Tibial nerve (tissue), 4 donors: Measurements from ENCODE around the gene RAP1GAP2. TPM values are rescaled to one million over a fixed set of nuclear protein-coding genes. Genes with fewer than 3 reads are reported as not detected.
"Not testable (repeated sequence)": the region's sequence is repeated elsewhere in the genome, so short reads cannot be mapped to it uniquely, and the experiment has no call there.

Experiments
- DNase-seq, 2 donors: peaks; one replicate each; pipeline ENCODE4 v3.0.0-alpha.2; 2019; ENCODE audit warnings: low spot score in 2 of 2
- H3K27ac ChIP-seq, 4 donors: fragments of 200-600 bp; sonication (generic) in 3 of 4; one replicate each; pipeline ENCODE4 v1.5.1; 2017 to 2019; ENCODE audit warnings: mild to moderate bottlenecking in 1 of 4
- H3K27me3 ChIP-seq, 2 donors: fragments of 200-600 bp; sonication (generic) in 1 of 2; one replicate each; pipeline versions ENCODE4 v1.5.1 to v1.6.0; 2017 to 2019
- H3K36me3 ChIP-seq, 3 donors: fragments of 200-600 bp; sonication (generic); one replicate each; pipeline ENCODE4 v1.5.1; 2018 to 2019
- H3K4me1 ChIP-seq, 4 donors: fragments of 200-600 bp; sonication (generic) in 3 of 4; one replicate each; pipeline ENCODE4 v1.5.1; 2017 to 2019
- H3K4me3 ChIP-seq, 4 donors: fragments of 200-600 bp; sonication (generic) in 3 of 4; one replicate each; pipeline ENCODE4 v1.5.1; 2017 to 2019; ENCODE audit warnings: mild to moderate bottlenecking in 1 of 4, moderate library complexity in 1 of 4
- H3K9me3 ChIP-seq, 4 donors: fragments of 200-600 bp; sonication (generic) in 3 of 4; one replicate each; pipeline ENCODE4 v1.5.1; 2017 to 2019
- CTCF ChIP-seq, 5 experiments: fragments of 200-600 bp in 3 of 5; fragments of 450-650 bp in 2 of 5; sonication (generic) in 3 of 5; IDR thresholded peaks; one replicate each; pipeline ENCODE4 v1.5.1; 2016 to 2019; ENCODE audit warnings: antibody characterized with exemption in 5 of 5, mild to moderate bottlenecking in 3 of 5, moderate library complexity in 2 of 5
- EP300 ChIP-seq, 2 donors: sonication (generic); formaldehyde crosslinking; IDR thresholded peaks; one replicate each; pipeline ENCODE4 v1.6.1; 2017; ENCODE audit warnings: antibody characterized with exemption in 2 of 2, mild to moderate bottlenecking in 1 of 2
- POLR2A ChIP-seq, 2 donors: fragments of 450-650 bp; IDR thresholded peaks; one replicate each; pipeline ENCODE4 v1.6.1; 2017; ENCODE audit warnings: antibody characterized with exemption in 2 of 2, mild to moderate bottlenecking in 2 of 2, moderate library complexity in 2 of 2
- WGBS, 2 donors: methylation state at CpG; one replicate each; pipeline ENCODE4 v1.1.5; 2018; 5-methylcytosine and 5-hydroxymethylcytosine counted together
- total RNA-seq, 4 donors: library from RNA; depleted of rRNA; stranded (reverse); fragments of >200 nt; gene quantifications; one replicate each; pipeline ENCODE4 v1.1.0, GENCODE V29; 2016

The RAP1GAP2 gene
- total RNA-seq, 4 donors from 2014 or later = 5.4 to 18.2 (median 11.9) TPM

GRCh38 chr17:2782055-2782454, 14.2 kb upstream of the RAP1GAP2 start:
- peaks cover 0 to 13% (median 0%) of the 10 kb centered on the region in 4 donors for H3K9me3 ChIP-seq
- peaks cover 0 to 7% (median under 1%) of the 10 kb centered on the region in 4 donors for H3K4me1 ChIP-seq
- WGBS, 2 donors = 22% methylated on average over 6 of the region's 6 CpGs
- no peaks in the 10 kb centered on the region for H3K36me3 ChIP-seq
- no peak for DNase-seq
- H3K4me3 ChIP-seq = no peak overlapping the region
- TF ChIP-seq CTCF (IDR thresholded peaks at IDR 0.05) (no peak), EP300 (IDR thresholded peaks at IDR 0.05) (no peak), POLR2A (IDR thresholded peaks at IDR 0.05) (no peak)
- H3K27me3 ChIP-seq = peaks cover 0 to 26% of the 10 kb centered on the region in 2 donors
- H3K27ac ChIP-seq = no peak overlapping the region

- Histone ChIP-seq H3K9me3 (peaks cover 0 to 13% (median 0%) of the 10 kb centered on the region in 4 donors), H3K27ac (no peak overlapping the region), H3K36me3 (no peaks in the 10 kb centered on the region), H3K4me1 (peaks cover 0 to 7% (median 0%) of the 10 kb centered on the region in 4 donors), H3K27me3 (peaks cover 0 to 14% of the 10 kb centered on the region in 2 donors), H3K4me3 (no peak overlapping the region)
- TF ChIP-seq POLR2A (IDR thresholded peaks at IDR 0.05) = no peak
- no peak for TF ChIP-seq EP300 (IDR thresholded peaks at IDR 0.05)
- no peak for TF ChIP-seq CTCF (IDR thresholded peaks at IDR 0.05)
- WGBS, 2 donors = 91 to 92% methylated on average over 4 of the region's 4 CpGs
- no peak for DNase-seq
Measured at GRCh38 chr17:2783310-2784030, 12.8 kb upstream of the RAP1GAP2 start.

- 87 to 88% methylated on average over 8 of the region's 8 CpGs for WGBS, 2 donors
- TF ChIP-seq CTCF (IDR thresholded peaks at IDR 0.05) = no peak
- TF ChIP-seq EP300 (IDR thresholded peaks at IDR 0.05) = no peak
- no peak for TF ChIP-seq POLR2A (IDR thresholded peaks at IDR 0.05)
Measured at GRCh38 chr17:2784864-2785263, 11.4 kb upstream of the RAP1GAP2 start.

GRCh38 chr17:2785376-2785775, 10.9 kb upstream of the RAP1GAP2 start:
- WGBS, 2 donors = 74 to 78% methylated on average over 12 of the region's 12 CpGs
- H3K4me1 ChIP-seq, H3K4me3 ChIP-seq, DNase-seq, H3K27ac ChIP-seq, H3K36me3 ChIP-seq, H3K27me3 ChIP-seq: not testable (repeated sequence)
- H3K9me3 ChIP-seq = peaks cover 0 to 13% (median 0%) of the 10 kb centered on the region in 4 donors

More at GRCh38 chr17:2784864-2785263, 11.4 kb upstream of the RAP1GAP2 start:
- Histone ChIP-seq H3K27me3 (peaks cover 0 to 4% of the 10 kb centered on the region in 2 donors), H3K9me3 (peaks cover 0 to 13% (median 0%) of the 10 kb centered on the region in 4 donors), H3K36me3 (no peaks in the 10 kb centered on the region), H3K27ac (no peak overlapping the region), H3K4me3 (no peak overlapping the region), H3K4me1 (peaks cover 0 to 7% (median 0%) of the 10 kb centered on the region in 4 donors)
- DNase-seq = no peak

- WGBS, 2 donors = 33% methylated on average over 21 of the region's 21 CpGs
- no peaks in the 10 kb centered on the region for H3K36me3 ChIP-seq
- H3K4me1 ChIP-seq = peaks cover 0 to 7% (median 0%) of the 10 kb centered on the region in 4 donors
- H3K9me3 ChIP-seq = peaks cover 0 to 13% (median 0%) of the 10 kb centered on the region in 4 donors
- TF ChIP-seq EP300 (IDR thresholded peaks at IDR 0.05) (no peak), CTCF (IDR thresholded peaks at IDR 0.05) (peak; percentile 25 to 54 (median 51))
- H3K27me3 ChIP-seq = peaks cover 0 to 2% of the 10 kb centered on the region in 2 donors
- no peak overlapping the region for H3K27ac ChIP-seq
- peak; percentile 47 to 68 for DNase-seq
- H3K4me3 ChIP-seq = no peak overlapping the region
Measured at GRCh38 chr17:2786176-2786881, 9.9 kb upstream of the RAP1GAP2 start.
